ENCODE measurements around the gene RNF157. TPM values are rescaled to one million over a fixed set of nuclear protein-coding genes. Genes with fewer than 3 reads are reported as not detected.

Gene RNF157
- total RNA-seq, 1 experiment from 2014 or later = 4.0 TPM

GRCh38 chr17:76280650-76281049, 40.4 kb upstream of the RNF157 start:
- ChIA-PET POLR2A (interaction anchor here (0.8 kb wide), 1 partner anchor 14 kb away, joined by 3 read pairs; no protein-coding TSS in a partner anchor), CTCF (interaction anchor here (0.5 to 3.7 kb wide), 7 partner anchors 12 to 171 kb away, joined by 4 to 63 read pairs (median 7); no protein-coding TSS in a partner anchor)
- H3K27me3 ChIP-seq (ENCODE audit: control insufficient read depth, insufficient read depth, low read length) = no peaks in the 10 kb centered on the region
- DNase-seq (ENCODE audit: low read depth, low spot score) (no peak), ATAC-seq (no peak)
- no TSS peak for BruUV-seq (replicated peaks)
- H3K27ac ChIP-seq (ENCODE audit: low read length) = no peak overlapping the region
- no peaks in the 10 kb centered on the region for H3K36me3 ChIP-seq (ENCODE audit: control insufficient read depth, insufficient read depth, low read length)
- TF ChIP-seq TCF7L2 (IDR thresholded peaks at IDR 0.05; ENCODE audit: low read depth, low read length) (no peak), REST (IDR thresholded peaks at IDR 0.05; ENCODE audit: insufficient read depth in 1 of 2, low read depth in 2 of 2, low read length in 1 of 2) (no peak), SIN3A (IDR thresholded peaks at IDR 0.05; ENCODE audit: borderline replicate concordance, insufficient read depth, low read depth, low read length) (no peak), POLR2AphosphoS5 (IDR thresholded peaks at IDR 0.05; ENCODE audit: low read depth, low read length) (no peak), CTCF (IDR thresholded peaks at IDR 0.05) (no peak)
- H3K4me1 ChIP-seq (ENCODE audit: control insufficient read depth, insufficient read depth, low read length) = peaks cover 5% of the 10 kb centered on the region; the same call in 1 of the 2 replicates
- no peaks in the 10 kb centered on the region for H3K9me3 ChIP-seq (ENCODE audit: control insufficient read depth, insufficient read depth, low read depth, low read length)
- no peak overlapping the region for H3K4me3 ChIP-seq (ENCODE audit: low read depth in 2 of 2, low read length in 2 of 2)
- intact Hi-C loops (cut with micrococcal nuclease; ENCODE audit: unreplicated experiment) = no loop called here
- in situ Hi-C loops (cut with HindIII; ENCODE audit: low pct_unique_long_range_greater_than_20kb, low sequenced_read_pairs) = no loop called here

GRCh38 chr17:76279742-76280287, 39.5 kb upstream of the RNF157 start:
- in situ Hi-C loops (cut with HindIII; ENCODE audit: low pct_unique_long_range_greater_than_20kb, low sequenced_read_pairs) = no loop called here
- CTCF ChIA-PET = interaction anchor here (0.6 to 3.7 kb wide), 28 partner anchors 10 to 265 kb away, joined by 3 to 63 read pairs (median 5); partner anchors contain the start of gene UBALD2
- no peaks in the 10 kb centered on the region for H3K9me3 ChIP-seq (ENCODE audit: control insufficient read depth, insufficient read depth, low read depth, low read length)
- no peaks in the 10 kb centered on the region for H3K27me3 ChIP-seq (ENCODE audit: control insufficient read depth, insufficient read depth, low read length)
- H3K4me1 ChIP-seq (ENCODE audit: control insufficient read depth, insufficient read depth, low read length) = peaks cover 5% of the 10 kb centered on the region; the same call in 1 of the 2 replicates
- no peak overlapping the region for H3K27ac ChIP-seq (ENCODE audit: low read length)
- no peak overlapping the region for H3K4me3 ChIP-seq (ENCODE audit: low read depth in 2 of 2, low read length in 2 of 2)
- no peaks in the 10 kb centered on the region for H3K36me3 ChIP-seq (ENCODE audit: control insufficient read depth, insufficient read depth, low read length)
- DNase-seq (ENCODE audit: low read depth, low spot score) (no peak), ATAC-seq (peak; percentile 37)
- intact Hi-C loops (cut with micrococcal nuclease; ENCODE audit: unreplicated experiment) = loop anchor here (2.0 kb wide), 1 partner anchor 159 kb away; no protein-coding TSS in a partner anchor
- POLR2A ChIA-PET = interaction anchor here (0.5 kb wide), 1 partner anchor 76 kb away, joined by 8 read pairs; no protein-coding TSS in a partner anchor
- no TSS peak for BruUV-seq (replicated peaks)
- TF ChIP-seq SIN3A (IDR thresholded peaks at IDR 0.05; ENCODE audit: borderline replicate concordance, insufficient read depth, low read depth, low read length) = no peak
- TF ChIP-seq REST (IDR thresholded peaks at IDR 0.05; ENCODE audit: insufficient read depth in 1 of 2, low read depth in 2 of 2, low read length in 1 of 2) = no peak
- no peak for TF ChIP-seq POLR2AphosphoS5 (IDR thresholded peaks at IDR 0.05; ENCODE audit: low read depth, low read length)
- TF ChIP-seq CTCF (IDR thresholded peaks at IDR 0.05) = no peak
- no peak for TF ChIP-seq TCF7L2 (IDR thresholded peaks at IDR 0.05; ENCODE audit: low read depth, low read length)

All from Panc1 (cell line).